ENCODE data around the gene HOXB9. TPM values are rescaled to one million over a fixed set of nuclear protein-coding genes. Genes with fewer than 3 reads are reported as not detected.

Gene HOXB9
- total RNA-seq, 1 experiment from 2014 or later = not detected

- Histone ChIP-seq H4K8ac (replicated peaks; ENCODE audit: insufficient read length, low read depth, low read length) (no peak overlapping the region), H3K9me3 (ENCODE audit: control insufficient read depth, low read depth, low read length) (no peaks in the 10 kb centered on the region), H4K5ac (ENCODE audit: insufficient read length, low read depth, low read length) (no peak overlapping the region), H3K23ac (ENCODE audit: insufficient read length, low read depth, low read length) (no peak overlapping the region), H3K4me2 (ENCODE audit: insufficient read depth, insufficient read length, low read length) (no peak overlapping the region), H3T11ph (ENCODE audit: low read length) (no peak overlapping the region), H4K20me1 (ENCODE audit: control insufficient read depth, insufficient read depth, insufficient read length) (no peaks in the 10 kb centered on the region), H2AK5ac (ENCODE audit: insufficient read length, low read length) (no peak overlapping the region), H3K14ac (ENCODE audit: insufficient read depth, low read length) (no peak overlapping the region), H2BK12ac (ENCODE audit: insufficient read length, low read depth, low read length) (no peak overlapping the region), H2BK20ac (ENCODE audit: low read depth, low read length, poor library complexity, severe bottlenecking) (no peak overlapping the region), H4K91ac (ENCODE audit: insufficient read length, low read depth, low read length) (no peak overlapping the region), H3K79me1 (ENCODE audit: insufficient read depth, low read depth, low read length, poor library complexity, severe bottlenecking) (no peaks in the 10 kb centered on the region), H2BK120ac (ENCODE audit: low read depth, low read length, poor library complexity, severe bottlenecking) (no peak overlapping the region), H3K79me2 (ENCODE audit: insufficient read depth, low read length) (no peaks in the 10 kb centered on the region), H3K9ac (ENCODE audit: extremely low read depth, insufficient read length, low read length) (no peak overlapping the region), H3K4ac (ENCODE audit: low read depth, low read length) (no peak overlapping the region), H3K56ac (ENCODE audit: insufficient read length, low read depth, low read length) (no peak overlapping the region), H2BK5ac (ENCODE audit: insufficient read length, low read length) (no peak overlapping the region), H3K18ac (ENCODE audit: insufficient read length, low read depth, low read length) (no peak overlapping the region), H3K4me1 (ENCODE audit: insufficient read depth, low read length) (no peaks in the 10 kb centered on the region; the same call in 1 of the 2 replicates), H3K23me2 (ENCODE audit: insufficient read length, low read depth, low read length, poor library complexity, severe bottlenecking) (peaks cover 5% of the 10 kb centered on the region), H3K27ac (ENCODE audit: insufficient read length, low read depth, low read length) (no peak overlapping the region), H2AFZ (ENCODE audit: low read length) (no peak overlapping the region), H2BK15ac (ENCODE audit: low read depth, low read length) (no peak overlapping the region), H3K27me3 (ENCODE audit: insufficient read depth, low read length) (peaks cover 99% of the 10 kb centered on the region)
- WGBS (ENCODE audit: extremely low coverage, insufficient read length, low lambda C conversion rate) = no CpG with 5 or more reads among the region's 5 CpGs
- no peak overlapping the region for H3K4me3 Mint-ChIP-seq
- H3K27me3 Mint-ChIP-seq (ENCODE audit: low read depth) = peaks cover 100% of the 10 kb centered on the region
- peaks cover 3 to 14% of the 10 kb centered on the region in 2 experiments; a peak in 2 of 5 replicates for H3K9me3 Mint-ChIP-seq
- peaks cover 7 to 17% of the 10 kb centered on the region in 2 experiments for H3K4me1 Mint-ChIP-seq
- H3K36me3 Mint-ChIP-seq (ENCODE audit: insufficient read depth in 1 of 3, low read depth in 3 of 3) = peaks cover 0 to 2% (median 0%) of the 10 kb centered on the region in 3 experiments; a peak in 1 of 7 replicates
- no peak for DNase-seq
- H3K27ac Mint-ChIP-seq = no peak overlapping the region
- TF ChIP-seq CTCF (conservative IDR thresholded peaks at IDR 0.05) = no peak
Observed at GRCh38 chr17:48624118-48624517, 2.0 kb downstream of the HOXB9 start.

All from H9 (cell line).